GM12878 (cell line): Measurements from ENCODE around the gene GDNF. TPM values are rescaled to one million over a fixed set of nuclear protein-coding genes. Genes with fewer than 3 reads are reported as not detected.

Experiments
- ATAC-seq: fragments of 200-7000 bp; cut with Tn5 transposase; 3 replicates; pipeline ENCODE4 v1.9.1; 2020; ENCODE audit warnings: mild to moderate bottlenecking, moderate library complexity
- BruUV-seq: library from RNA; stranded (reverse); fragments of 400-500 nt; replicated peaks from 2 replicates; lab custom pipeline; 2021; lab: Mats Ljungman, UMichigan
- CTCF ChIA-PET: fragments of 300-600 bp; sonication (Branson Sonifier 250); formaldehyde crosslinking; extraction: SDS; loops from one replicate; lab custom pipeline; 2021; ENCODE audit warnings: inconsistent platforms; lab: Yijun Ruan, JAX
- POLR2A ChIA-PET: fragments of 350-600 bp; formaldehyde crosslinking; extraction: SDS; loops from one replicate; lab custom pipeline; 2021; ENCODE audit warnings: inconsistent platforms; lab: Charles Lee
- RAD21 ChIA-PET: fragments of 300-600 bp; sonication (Branson Sonifier 250); formaldehyde crosslinking; loops from one replicate; lab custom pipeline; 2023; ENCODE audit warnings: antibody characterized with exemption; ENCODE audit not compliant: unreplicated experiment; lab: Charles Lee
- SMC1A ChIA-PET: fragments of 300-600 bp; sonication (Branson Sonifier 250); formaldehyde crosslinking; loops from one replicate; lab custom pipeline; 2023; ENCODE audit not compliant: unreplicated experiment, uncharacterized antibody; lab: Charles Lee
- DNase-seq: peaks from one replicate; pipeline ENCODE4 v3.0.0-alpha.2; 2011; ENCODE audit warnings: low read depth, low spot score
- FAIRE-seq: peaks from 3 replicates; lab custom pipeline; 2011; peaks lifted over from hg19 to GRCh38; lab: Jason Lieb, UNC
- H2AFZ ChIP-seq: 2 replicates; pipeline ENCODE4 v1.6.0; 2011; ENCODE audit warnings: low read depth, low read length, control low read depth; ENCODE audit not compliant: control insufficient read depth
- H3K27ac ChIP-seq: 2 replicates; pipeline ENCODE4 v1.5.1; 2011; ENCODE audit warnings: control low read depth; ENCODE audit not compliant: control insufficient read depth, insufficient read depth
- H3K27me3 ChIP-seq, 2 experiments: replicated peaks in 1 of 2; 2 replicates each; pipeline versions ENCODE4 v1.6.0 to v1.6.1; 2011; ENCODE audit warnings: low read length in 1 of 2; ENCODE audit not compliant: control insufficient read depth in 2 of 2, insufficient read depth in 2 of 2
- H3K36me3 ChIP-seq, 2 experiments: 2 replicates each; pipeline ENCODE4 v1.5.1; 2011; ENCODE audit warnings: low read length in 1 of 2; ENCODE audit not compliant: control insufficient read depth in 2 of 2, insufficient read depth in 2 of 2
- H3K4me1 ChIP-seq: 2 replicates; pipeline ENCODE4 v1.6.1; 2011; ENCODE audit warnings: mild to moderate bottlenecking, low read length, moderate library complexity, mixed read lengths; ENCODE audit not compliant: control insufficient read depth, insufficient read depth
- H3K4me2 ChIP-seq: 2 replicates; pipeline ENCODE4 v1.6.0; 2011; ENCODE audit warnings: control low read depth; ENCODE audit not compliant: control insufficient read depth, insufficient read depth
- H3K4me3 ChIP-seq: fragments of 200-600 bp; sonication (generic); 2 replicates; pipeline ENCODE4 v1.5.1; 2016
- H3K79me2 ChIP-seq: 2 replicates; pipeline ENCODE4 v1.6.0; 2011; ENCODE audit warnings: low read length; ENCODE audit not compliant: control insufficient read depth, insufficient read depth
- H3K9ac ChIP-seq: 2 replicates; pipeline ENCODE4 v1.8.0; 2011; ENCODE audit warnings: low read length, control low read depth, mixed read lengths; ENCODE audit not compliant: control insufficient read depth, insufficient read depth
- H3K9me3 ChIP-seq: replicated peaks from 3 replicates; pipeline ENCODE4 v1.5.1; 2011; ENCODE audit warnings: mild to moderate bottlenecking, low read length; ENCODE audit not compliant: control insufficient read depth, insufficient read depth
- H4K20me1 ChIP-seq: 2 replicates; pipeline ENCODE4 v1.6.0; 2011; ENCODE audit not compliant: control insufficient read depth, insufficient read depth
- DPF2 ChIP-seq: fragments of 450-650 bp; IDR thresholded peaks from 2 replicates; pipeline ENCODE4 v1.6.1; 2017; ENCODE audit warnings: mild to moderate bottlenecking
- ETV6 ChIP-seq, 2 experiments: fragments of 450-650 bp in 1 of 2; IDR thresholded peaks in 1 of 2; conservative IDR thresholded peaks in 1 of 2; 2 replicates each; pipeline ENCODE4 v1.6.1; 2014; ENCODE audit warnings: antibody characterized with exemption in 1 of 2, borderline replicate concordance in 1 of 2, low read depth in 1 of 2, mild to moderate bottlenecking in 1 of 2, moderate library complexity in 1 of 2
- NKRF ChIP-seq: fragments of 450-650 bp; conservative IDR thresholded peaks from 2 replicates; pipeline ENCODE4 v1.6.1; 2017; ENCODE audit warnings: mild to moderate bottlenecking, moderate library complexity
- ZNF622 ChIP-seq: fragments of 450-650 bp; IDR thresholded peaks from 2 replicates; pipeline ENCODE4 v1.6.1; 2017; ENCODE audit warnings: mild to moderate bottlenecking, inconsistent platforms
- WGBS: methylation state at CpG from one replicate; pipeline ENCODE4 v1.1.6; 2016; ENCODE audit warnings: low lambda C conversion rate; ENCODE audit not compliant: insufficient replicate concordance, insufficient coverage; ENCODE audit errors: missing lambda C conversion rate; 5-methylcytosine and 5-hydroxymethylcytosine counted together
- in situ Hi-C: fragments of 300-500 bp; cut with MboI; formaldehyde crosslinking; loops from 9 replicates; pipeline ENCODE4 v1.14.3; 2018; ENCODE audit warnings: mixed read lengths
- intact Hi-C: fragments of 100-400 bp; cut with micrococcal nuclease; formaldehyde crosslinking; loops from one replicate; pipeline ENCODE4 v1.14.2; 2022; ENCODE audit not compliant: unreplicated experiment
- polyA plus RNA-seq, 11 experiments: library from polyadenylated mRNA; depleted of rRNA in 4 of 11; unstranded in 6 of 11; stranded (reverse) in 5 of 11; fragments of >200 nt; fragmentation: Nextera tagmentation in 4 of 11; fragmentation: Illumina TruSeq in 1 of 11; extraction: Ambion mirVana in 4 of 11; extraction: Trizol in 1 of 11; gene quantifications; 1 replicate in 1 of 11; 2 replicates in 10 of 11; pipeline versions ENCODE4 v1.2.1 to v1.2.3, GENCODE V29; 2011 to 2016; ENCODE audit warnings: inconsistent platforms in 2 of 11, missing spikeins in 2 of 11, low read depth in 1 of 11
- total RNA-seq, 4 experiments: library from RNA; depleted of rRNA in 3 of 4; stranded (reverse); fragments of >200 nt in 3 of 4; fragmentation: Illumina TruSeq in 1 of 4; extraction: Trizol in 1 of 4; gene quantifications; 2 replicates each; pipeline versions ENCODE4 v1.2.1 to v1.2.3, GENCODE V29; 2013 to 2021
- TF ChIP-seq, protein P1 (sequence below): fragments of 450-650 bp; IDR thresholded peaks from 2 replicates; pipeline ENCODE4 v1.6.1; 2016; ENCODE audit warnings: mild to moderate bottlenecking

The GDNF gene
- total and polyA plus RNA-seq, 10 of the 15 experiments (the other 5 are each of a cell fraction or from before 2014, with no cell fraction given): not detected

DNA sequence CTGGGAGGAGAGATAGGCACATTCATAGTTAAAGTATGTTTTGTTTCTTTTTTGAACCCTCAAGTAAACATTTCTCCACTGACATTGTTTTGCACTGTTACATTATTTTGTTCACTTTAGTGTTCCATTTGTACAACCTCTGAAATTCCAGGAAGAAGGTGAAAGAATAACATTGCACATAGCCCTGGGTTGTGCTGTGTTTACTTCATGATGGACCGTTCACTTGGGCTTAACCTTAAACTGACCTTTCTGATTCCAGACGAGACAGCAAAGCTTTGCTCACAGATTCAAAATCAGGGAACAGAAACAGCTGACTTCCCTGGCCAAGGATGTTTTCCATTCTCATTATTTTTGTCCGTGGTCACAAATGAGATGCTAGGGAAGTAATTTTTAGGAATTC lies 42.8 kb upstream of the GDNF start:
- ChIA-PET SMC1A (interaction anchor here (0.7 kb wide), 2 partner anchors 9 to 18 kb away, joined by 3 to 4 read pairs; no protein-coding TSS in a partner anchor), RAD21 (interaction anchor here (0.9 kb wide), 1 partner anchor 25 kb away, joined by 3 read pairs; no protein-coding TSS in a partner anchor), CTCF (no interaction called here), POLR2A (no interaction called here)
- WGBS: 21% methylated on average over 3 of the region's 3 CpGs
- Histone ChIP-seq H3K4me1 (peaks cover 6% of the 10 kb centered on the region; the same call in 1 of the 2 replicates), H3K9ac (no peak overlapping the region), H3K9me3 (no peaks in the 10 kb centered on the region; the same call in 2 of the 3 replicates), H2AFZ (no peak overlapping the region), H3K4me2 (no peak overlapping the region), H3K27me3 (peaks cover 0 to 2% of the 10 kb centered on the region in 2 experiments; a peak in 1 of 4 replicates), H3K79me2 (no peaks in the 10 kb centered on the region), H4K20me1 (no peaks in the 10 kb centered on the region), H3K27ac (no peak overlapping the region), H3K36me3 (no peaks in the 10 kb centered on the region), H3K4me3 (no peak overlapping the region)
- DNase-seq (no peak), ATAC-seq (no peak), FAIRE-seq (no peak)
- intact Hi-C loops: no loop called here
- TF ChIP-seq ETV6 (conservative IDR thresholded peaks at IDR 0.05 in 1 of 2, IDR thresholded peaks at IDR 0.05 in 1 of 2; ENCODE audit: borderline replicate concordance in 1 of 2, low read depth in 1 of 2): no peak
- TF ChIP-seq ZNF622: no peak
- TF ChIP-seq NKRF: no peak
- no peak for TF ChIP-seq DPF2
- TF ChIP-seq, protein P1, sequence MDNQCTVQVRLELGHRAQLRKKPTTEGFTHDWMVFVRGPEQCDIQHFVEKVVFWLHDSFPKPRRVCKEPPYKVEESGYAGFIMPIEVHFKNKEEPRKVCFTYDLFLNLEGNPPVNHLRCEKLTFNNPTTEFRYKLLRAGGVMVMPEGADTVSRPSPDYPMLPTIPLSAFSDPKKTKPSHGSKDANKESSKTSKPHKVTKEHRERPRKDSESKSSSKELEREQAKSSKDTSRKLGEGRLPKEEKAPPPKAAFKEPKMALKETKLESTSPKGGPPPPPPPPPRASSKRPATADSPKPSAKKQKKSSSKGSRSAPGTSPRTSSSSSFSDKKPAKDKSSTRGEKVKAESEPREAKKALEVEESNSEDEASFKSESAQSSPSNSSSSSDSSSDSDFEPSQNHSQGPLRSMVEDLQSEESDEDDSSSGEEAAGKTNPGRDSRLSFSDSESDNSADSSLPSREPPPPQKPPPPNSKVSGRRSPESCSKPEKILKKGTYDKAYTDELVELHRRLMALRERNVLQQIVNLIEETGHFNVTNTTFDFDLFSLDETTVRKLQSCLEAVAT: no peak
- BruUV-seq: no TSS peak
- in situ Hi-C loops: no loop called here
